ENCODE measurements around the gene TMEM273.

The TMEM273 gene

DNA sequence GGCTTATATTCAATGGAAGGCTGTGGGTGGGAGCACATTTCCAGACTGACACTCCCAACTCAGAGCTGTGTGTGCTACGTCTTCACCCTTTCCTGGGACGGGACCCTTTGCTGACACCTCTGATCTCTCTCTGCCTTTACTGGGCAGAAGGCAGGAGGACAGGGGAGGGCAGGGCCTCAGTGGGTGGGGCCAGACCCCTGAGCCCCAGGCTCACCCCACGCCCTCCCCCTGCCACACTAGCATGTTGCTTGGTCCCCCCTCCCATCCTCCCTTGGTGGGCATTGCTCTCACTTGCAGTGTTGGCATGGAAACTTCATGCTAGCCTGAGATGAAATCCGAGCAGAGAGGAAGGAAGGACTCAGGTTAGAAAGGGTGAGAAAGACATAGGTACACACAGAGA, 18.4 kb downstream of the TMEM273 start:
- DNase-seq (ENCODE audit: low read depth) = no peak
- TF ChIP-seq, protein P1, sequence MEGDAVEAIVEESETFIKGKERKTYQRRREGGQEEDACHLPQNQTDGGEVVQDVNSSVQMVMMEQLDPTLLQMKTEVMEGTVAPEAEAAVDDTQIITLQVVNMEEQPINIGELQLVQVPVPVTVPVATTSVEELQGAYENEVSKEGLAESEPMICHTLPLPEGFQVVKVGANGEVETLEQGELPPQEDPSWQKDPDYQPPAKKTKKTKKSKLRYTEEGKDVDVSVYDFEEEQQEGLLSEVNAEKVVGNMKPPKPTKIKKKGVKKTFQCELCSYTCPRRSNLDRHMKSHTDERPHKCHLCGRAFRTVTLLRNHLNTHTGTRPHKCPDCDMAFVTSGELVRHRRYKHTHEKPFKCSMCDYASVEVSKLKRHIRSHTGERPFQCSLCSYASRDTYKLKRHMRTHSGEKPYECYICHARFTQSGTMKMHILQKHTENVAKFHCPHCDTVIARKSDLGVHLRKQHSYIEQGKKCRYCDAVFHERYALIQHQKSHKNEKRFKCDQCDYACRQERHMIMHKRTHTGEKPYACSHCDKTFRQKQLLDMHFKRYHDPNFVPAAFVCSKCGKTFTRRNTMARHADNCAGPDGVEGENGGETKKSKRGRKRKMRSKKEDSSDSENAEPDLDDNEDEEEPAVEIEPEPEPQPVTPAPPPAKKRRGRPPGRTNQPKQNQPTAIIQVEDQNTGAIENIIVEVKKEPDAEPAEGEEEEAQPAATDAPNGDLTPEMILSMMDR (IDR thresholded peaks at IDR 0.05; ENCODE audit: control insufficient read depth, extremely low read depth, insufficient read depth) = no peak
- no peak overlapping the region for H3K4me3 ChIP-seq (ENCODE audit: low read depth, low read length)

DNA sequence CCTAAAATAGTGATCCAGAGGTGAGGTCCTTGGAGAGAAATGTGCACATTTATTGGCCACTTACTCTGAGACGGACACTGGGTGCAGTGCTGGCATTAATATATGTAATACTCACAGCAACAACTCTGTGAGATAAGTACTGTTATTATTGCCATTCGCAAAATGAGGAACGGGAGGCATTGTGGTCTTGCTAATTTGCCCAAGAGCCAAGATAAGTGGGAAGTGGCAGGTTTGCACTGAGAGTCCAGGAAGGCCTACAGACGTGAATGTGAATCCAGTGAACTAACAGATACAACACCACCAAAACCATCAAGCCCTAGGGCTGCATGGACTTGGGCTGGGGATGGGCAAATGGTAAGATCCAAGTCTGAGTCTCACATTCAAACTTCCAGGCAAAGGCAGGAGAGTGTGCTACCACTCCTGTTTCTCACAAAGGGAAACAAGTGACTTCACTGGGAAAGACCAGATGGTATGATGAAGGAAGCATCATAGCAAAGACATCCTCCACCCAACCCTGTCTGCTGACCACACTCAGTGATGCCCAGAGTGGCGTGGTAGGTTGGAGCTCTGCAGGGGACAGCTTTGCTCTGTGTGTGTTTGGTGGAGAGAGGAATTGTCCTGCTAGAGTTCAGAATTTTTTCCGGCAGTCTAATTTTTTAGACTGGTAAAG, 19.2 kb downstream of the TMEM273 start:
- no peak for DNase-seq (ENCODE audit: low read depth)
- TF ChIP-seq, protein P1 (IDR thresholded peaks at IDR 0.05; ENCODE audit: control insufficient read depth, extremely low read depth, insufficient read depth) = no peak
- H3K4me3 ChIP-seq (ENCODE audit: low read depth, low read length) = no peak overlapping the region

DNA sequence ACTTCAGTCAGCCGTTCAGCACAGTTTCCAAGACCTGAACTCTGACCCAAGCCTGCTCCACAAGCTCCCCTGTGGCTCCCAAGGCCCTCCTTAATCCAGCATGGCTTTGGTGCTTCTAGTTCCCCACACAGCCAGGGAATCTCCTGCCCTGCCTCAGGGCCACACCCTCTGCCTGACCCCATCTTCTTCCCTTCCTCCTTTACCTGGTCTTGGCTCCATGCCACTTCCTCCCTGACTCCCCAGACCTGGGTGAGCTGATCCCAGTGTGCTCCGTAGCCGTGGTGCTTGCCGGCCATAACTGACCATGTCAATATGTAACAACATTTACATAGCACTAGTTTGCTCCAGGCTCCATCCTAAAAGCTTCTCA, 20.0 kb downstream of the TMEM273 start:
- TF ChIP-seq, protein P1 (IDR thresholded peaks at IDR 0.05; ENCODE audit: control insufficient read depth, extremely low read depth, insufficient read depth) = no peak
- H3K4me3 ChIP-seq (ENCODE audit: low read depth, low read length) = no peak overlapping the region
- no peak for DNase-seq (ENCODE audit: low read depth)

DNA sequence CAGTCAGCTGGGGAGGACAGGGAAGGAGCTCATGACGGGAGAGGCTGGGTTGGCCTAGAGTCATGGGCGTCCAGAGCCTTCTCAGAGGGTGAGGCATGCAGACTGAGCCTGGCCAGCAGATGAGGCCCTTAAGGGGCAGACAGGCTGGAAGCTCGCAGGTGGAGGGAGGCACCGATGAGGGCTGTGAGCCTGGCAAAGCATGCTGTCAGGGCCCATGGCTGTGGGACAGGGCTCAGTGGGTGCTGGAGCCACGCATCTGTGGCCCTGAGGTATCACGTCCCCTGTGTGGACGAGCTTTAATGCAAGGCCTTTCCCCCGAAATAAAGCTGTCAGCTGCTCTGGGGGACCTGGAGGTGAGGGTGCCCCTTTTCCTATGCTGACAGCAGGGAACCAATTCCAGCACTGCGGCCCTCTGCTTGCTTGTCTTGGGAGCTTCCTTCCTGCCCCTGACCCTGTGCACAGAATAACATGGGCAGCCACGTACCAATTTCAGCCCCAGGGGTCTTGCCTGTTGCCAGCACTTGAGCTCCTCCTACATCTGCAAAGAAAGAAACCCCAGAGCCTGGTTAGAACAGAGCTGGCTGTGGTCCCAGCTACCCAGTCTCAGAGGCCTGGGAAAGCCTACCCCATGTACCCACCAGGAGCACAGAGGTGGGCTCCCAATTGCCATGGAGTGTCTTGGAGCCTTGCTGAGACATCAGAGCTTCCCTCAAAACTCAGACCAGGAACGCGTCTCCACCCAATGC, 20.6 kb downstream of the TMEM273 start:
- DNase-seq (ENCODE audit: low read depth) = no peak
- no peak overlapping the region for H3K4me3 ChIP-seq (ENCODE audit: low read depth, low read length)
- TF ChIP-seq, protein P1 (IDR thresholded peaks at IDR 0.05; ENCODE audit: control insufficient read depth, extremely low read depth, insufficient read depth) = no peak

DNA sequence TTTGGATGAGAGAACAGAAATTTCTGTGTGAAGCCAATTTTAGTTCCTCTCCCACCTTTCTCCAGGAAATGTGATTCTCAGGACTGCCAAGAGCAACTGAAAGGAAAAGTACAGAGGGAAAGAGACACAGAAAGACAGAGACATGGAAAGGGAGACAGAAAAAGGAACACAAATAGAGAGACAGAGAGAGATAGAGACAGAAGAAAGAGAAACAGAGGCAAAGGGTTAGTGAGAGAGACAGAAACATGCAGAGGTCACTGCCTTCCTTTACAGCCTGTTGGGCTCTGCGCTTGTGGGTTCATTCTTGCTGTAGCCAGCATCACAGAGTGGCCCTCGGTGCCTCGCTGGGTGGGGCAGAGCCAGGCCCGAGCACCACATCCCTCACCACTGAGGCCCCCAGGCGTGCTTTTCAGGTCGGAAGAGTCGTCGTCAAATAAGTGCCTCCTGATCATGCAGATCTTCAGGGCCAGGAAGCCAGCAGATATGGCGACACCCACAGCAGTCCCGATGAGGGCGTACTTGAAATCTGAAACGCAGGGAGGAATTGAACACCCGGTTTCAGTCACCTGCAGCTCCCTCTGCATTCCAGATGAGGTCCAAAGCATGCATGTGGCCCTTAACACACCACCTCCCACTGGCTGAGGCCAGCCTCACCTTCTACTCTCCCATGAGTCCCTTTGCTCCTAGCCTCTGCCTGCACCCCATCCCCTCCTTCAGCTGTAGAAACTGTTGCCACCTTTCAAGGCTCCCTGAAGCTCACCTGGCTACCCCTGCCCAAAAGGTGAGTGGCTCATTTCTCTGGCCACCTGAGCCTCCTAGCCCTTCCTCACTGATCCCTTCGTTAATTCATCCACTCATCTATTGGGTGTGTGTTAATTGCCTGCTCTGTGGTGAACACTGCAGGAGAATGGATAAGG, 21.4 kb downstream of the TMEM273 start:
- no peak for DNase-seq (ENCODE audit: low read depth)
- no peak overlapping the region for H3K4me3 ChIP-seq (ENCODE audit: low read depth, low read length)
- TF ChIP-seq, protein P1 (IDR thresholded peaks at IDR 0.05; ENCODE audit: control insufficient read depth, extremely low read depth, insufficient read depth) = no peak

DNA sequence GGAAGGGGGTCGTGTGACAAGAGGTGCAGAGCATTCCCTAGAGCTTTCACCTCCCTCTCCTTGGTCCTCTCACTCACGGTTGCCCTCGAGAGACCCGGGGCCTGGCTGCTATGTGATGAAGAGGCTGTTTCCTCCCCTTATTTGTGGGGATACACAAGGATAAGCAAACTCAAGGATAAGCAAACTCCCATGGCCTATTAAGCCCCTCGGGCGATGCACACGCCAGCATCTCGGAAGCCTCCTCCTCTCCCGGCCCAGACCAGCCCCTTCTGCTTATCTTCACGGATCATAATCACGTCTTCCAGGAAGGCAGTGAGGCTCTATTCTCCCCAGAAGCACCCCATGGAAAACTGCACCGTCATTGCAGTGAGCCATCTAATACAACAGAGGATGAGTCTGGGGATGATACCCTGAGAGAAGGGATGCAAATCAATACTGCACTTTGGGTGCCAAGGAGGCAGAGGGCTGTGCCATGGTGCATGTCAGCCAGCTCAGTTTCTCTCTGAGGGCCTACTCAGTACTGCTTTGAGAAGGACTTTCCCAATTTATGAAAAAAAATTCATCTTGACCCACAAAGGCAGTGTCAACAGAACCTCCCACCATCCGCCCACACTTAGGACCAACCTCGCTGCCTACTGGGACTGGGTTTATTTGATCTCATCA, 22.2 kb downstream of the TMEM273 start:
- no peak for DNase-seq (ENCODE audit: low read depth)
- TF ChIP-seq, protein P1 (IDR thresholded peaks at IDR 0.05; ENCODE audit: control insufficient read depth, extremely low read depth, insufficient read depth) = no peak
- H3K4me3 ChIP-seq (ENCODE audit: low read depth, low read length) = no peak overlapping the region
